Sigmoid colon (tissue), 7 donors: Measurements from ENCODE around the gene FAM53A. TPM values are rescaled to one million over a fixed set of nuclear protein-coding genes. Genes with fewer than 3 reads are reported as not detected.

ENCODE experiments used
- DNase-seq: peaks from one replicate; pipeline ENCODE4 v3.0.0-alpha.2; 2019
- H3K27ac ChIP-seq, 4 donors: fragments of 200-600 bp; sonication (generic); one replicate each; pipeline ENCODE4 v1.5.1; 2016 to 2019; ENCODE audit warnings: mild to moderate bottlenecking in 1 of 4
- H3K27me3 ChIP-seq, 3 donors: fragments of 200-600 bp; sonication (generic); one replicate each; pipeline ENCODE4 v1.5.1; 2019; ENCODE audit warnings: mild to moderate bottlenecking in 1 of 3
- H3K36me3 ChIP-seq, 4 donors: fragments of 200-600 bp; sonication (generic); one replicate each; pipeline ENCODE4 v1.5.1; 2016 to 2019
- H3K4me1 ChIP-seq, 4 donors: fragments of 200-600 bp; sonication (generic); one replicate each; pipeline ENCODE4 v1.5.1; 2017 to 2019
- H3K4me3 ChIP-seq, 4 donors: fragments of 200-600 bp; sonication (generic); one replicate each; pipeline ENCODE4 v1.5.1; 2017 to 2019; ENCODE audit warnings: mild to moderate bottlenecking in 2 of 4, moderate library complexity in 1 of 4
- H3K9me3 ChIP-seq, 4 donors: fragments of 200-600 bp in 3 of 4; sonication (generic) in 3 of 4; one replicate each; pipeline versions ENCODE4 v1.5.1 to v1.6.1; 2013 to 2019
- EP300 ChIP-seq, 4 donors: sonication (generic); formaldehyde crosslinking; IDR thresholded peaks; one replicate each; pipeline ENCODE4 v1.6.1; 2017; ENCODE audit warnings: antibody characterized with exemption in 4 of 4
- POLR2A ChIP-seq, 2 donors: fragments of 450-650 bp; IDR thresholded peaks; one replicate each; pipeline ENCODE4 v1.6.1; 2016; ENCODE audit warnings: antibody characterized with exemption in 2 of 2, mild to moderate bottlenecking in 2 of 2, moderate library complexity in 2 of 2
- POLR2AphosphoS5 ChIP-seq, 4 donors: sonication (generic); formaldehyde crosslinking; IDR thresholded peaks; one replicate each; pipeline ENCODE4 v1.6.1; 2017; ENCODE audit warnings: antibody characterized with exemption in 4 of 4
- WGBS, 2 donors: extraction: QIAGEN DNeasy Blood & Tissue Kit; methylation state at CpG; one replicate each; pipeline ENCODE4 v1.1.7; 2013; 5-methylcytosine and 5-hydroxymethylcytosine counted together
- intact Hi-C: fragments of 100-400 bp; cut with DNase I; formaldehyde crosslinking; loops from one replicate; pipeline ENCODE4 v1.15.1; 2023
- polyA plus RNA-seq, 3 donors: library from polyadenylated mRNA; stranded (reverse); fragments of 200-250 nt; gene quantifications; one replicate each; pipeline ENCODE4 v1.2.3, GENCODE V29; 2013
- total RNA-seq, 4 donors: library from RNA; depleted of rRNA; stranded (reverse); fragments of >200 nt; gene quantifications; one replicate each; pipeline ENCODE4 v1.1.0, GENCODE V29; 2016
- TF ChIP-seq, protein P1 (sequence below), 4 experiments: fragments of 450-650 bp in 3 of 4; fragments of 200-600 bp in 1 of 4; IDR thresholded peaks; one replicate each; pipeline ENCODE4 v1.5.1; 2016 to 2019; ENCODE audit warnings: antibody characterized with exemption in 4 of 4, mild to moderate bottlenecking in 3 of 4, moderate library complexity in 2 of 4
- donor health status: healthy with polysubstance abuse.
- donor health status: Bipolar disorder and iron deficiency.
- donor health status: healthy.

FAM53A gene
- total and polyA plus RNA-seq, 7 donors, result 0.23 to 4.1 (median 1.4) TPM

DNA sequence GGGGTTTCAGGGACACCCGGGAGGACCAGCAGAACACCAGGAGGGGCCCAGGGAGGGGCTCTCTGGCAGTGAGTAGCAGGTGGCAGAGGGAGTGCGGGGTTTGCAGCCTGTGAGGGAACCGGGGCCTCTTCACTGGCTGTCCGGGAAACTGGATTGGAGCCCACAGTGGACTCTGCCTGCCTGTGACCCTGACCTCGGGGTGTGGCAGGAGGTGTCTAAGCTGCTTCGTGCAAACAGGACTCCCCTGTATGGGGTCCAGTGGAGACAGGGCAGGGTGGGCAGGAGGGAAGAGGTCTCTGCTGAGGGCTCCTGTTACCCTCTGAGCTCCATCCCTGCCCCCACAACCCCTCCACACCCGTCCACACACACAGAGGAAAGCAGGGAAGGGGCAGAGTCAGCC lies 50.1 kb downstream of the FAM53A start:
- TF ChIP-seq EP300 (IDR thresholded peaks at IDR 0.05) (no peak), POLR2AphosphoS5 (IDR thresholded peaks at IDR 0.05) (no peak), POLR2A (IDR thresholded peaks at IDR 0.05) (no peak)
- TF ChIP-seq, protein P1, sequence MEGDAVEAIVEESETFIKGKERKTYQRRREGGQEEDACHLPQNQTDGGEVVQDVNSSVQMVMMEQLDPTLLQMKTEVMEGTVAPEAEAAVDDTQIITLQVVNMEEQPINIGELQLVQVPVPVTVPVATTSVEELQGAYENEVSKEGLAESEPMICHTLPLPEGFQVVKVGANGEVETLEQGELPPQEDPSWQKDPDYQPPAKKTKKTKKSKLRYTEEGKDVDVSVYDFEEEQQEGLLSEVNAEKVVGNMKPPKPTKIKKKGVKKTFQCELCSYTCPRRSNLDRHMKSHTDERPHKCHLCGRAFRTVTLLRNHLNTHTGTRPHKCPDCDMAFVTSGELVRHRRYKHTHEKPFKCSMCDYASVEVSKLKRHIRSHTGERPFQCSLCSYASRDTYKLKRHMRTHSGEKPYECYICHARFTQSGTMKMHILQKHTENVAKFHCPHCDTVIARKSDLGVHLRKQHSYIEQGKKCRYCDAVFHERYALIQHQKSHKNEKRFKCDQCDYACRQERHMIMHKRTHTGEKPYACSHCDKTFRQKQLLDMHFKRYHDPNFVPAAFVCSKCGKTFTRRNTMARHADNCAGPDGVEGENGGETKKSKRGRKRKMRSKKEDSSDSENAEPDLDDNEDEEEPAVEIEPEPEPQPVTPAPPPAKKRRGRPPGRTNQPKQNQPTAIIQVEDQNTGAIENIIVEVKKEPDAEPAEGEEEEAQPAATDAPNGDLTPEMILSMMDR (IDR thresholded peaks at IDR 0.05), result no peak
- DNase-seq, result no peak
- intact Hi-C loops, result no loop called here
- Histone ChIP-seq H3K27ac (no peak overlapping the region), H3K36me3 (no peaks in the 10 kb centered on the region), H3K27me3 (no peaks in the 10 kb centered on the region), H3K9me3 (peaks cover 0 to 2% (median 0%) of the 10 kb centered on the region in 4 donors), H3K4me1 (peaks cover 0 to 5% (median 0%) of the 10 kb centered on the region in 4 donors), H3K4me3 (no peak overlapping the region)
- WGBS, 2 donors, result 17 to 53% methylated on average over 7 of the region's 7 CpGs

DNA sequence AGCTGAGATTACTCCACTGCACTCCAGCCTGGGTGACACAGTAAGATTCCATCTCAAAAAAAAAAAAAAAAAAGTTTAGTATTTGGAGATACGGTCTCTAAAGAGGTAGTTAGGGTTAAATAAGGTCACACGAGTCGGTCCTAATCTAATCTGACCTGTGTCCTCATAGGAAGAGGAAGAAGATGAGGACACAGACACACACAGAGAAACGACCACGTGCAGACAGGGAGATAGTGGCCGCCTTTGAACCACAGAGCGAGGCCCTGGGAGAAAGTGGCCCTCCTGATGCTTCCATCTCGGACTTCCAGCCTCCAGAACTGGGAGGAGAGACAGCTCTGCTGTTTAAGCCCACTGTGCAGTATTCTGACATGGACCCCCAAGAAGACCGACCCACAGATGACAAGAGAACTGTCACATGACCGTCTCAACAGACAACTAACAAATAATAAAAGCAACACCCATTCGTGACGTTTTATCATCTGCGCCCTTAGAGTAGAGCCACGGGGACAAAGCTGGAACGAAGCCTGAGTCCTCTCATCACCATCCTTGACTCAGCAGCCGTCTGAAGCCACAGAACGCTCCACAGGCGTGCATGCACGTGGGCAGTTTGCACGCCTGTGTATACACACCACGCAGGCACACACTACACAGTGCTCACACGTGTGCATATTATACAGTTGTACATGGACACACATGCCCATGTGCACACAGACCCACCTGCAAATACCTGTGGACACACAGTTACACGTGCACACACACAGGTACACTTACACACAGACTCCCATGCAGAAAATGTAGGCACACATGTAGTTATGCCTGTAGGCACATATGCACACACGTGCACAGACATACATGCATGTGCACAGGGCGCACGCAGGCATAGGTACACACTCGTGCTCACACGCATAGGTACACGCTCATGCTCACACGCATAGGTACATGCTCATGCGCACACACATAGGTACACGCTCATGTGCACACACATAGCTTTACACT lies 51.7 kb downstream of the FAM53A start:
- 71 to 86% methylated on average over 32 of the region's 32 CpGs for WGBS, 2 donors
- peaks cover 0 to 5% (median 0%) of the 10 kb centered on the region in 4 donors for H3K4me1 ChIP-seq
- no peak for DNase-seq
- no peak overlapping the region for H3K27ac ChIP-seq
- H3K4me3 ChIP-seq, result no peak overlapping the region
- no peaks in the 10 kb centered on the region for H3K27me3 ChIP-seq
- TF ChIP-seq POLR2A (IDR thresholded peaks at IDR 0.05) (no peak), EP300 (IDR thresholded peaks at IDR 0.05) (no peak), POLR2AphosphoS5 (IDR thresholded peaks at IDR 0.05) (no peak)
- TF ChIP-seq, protein P1 (IDR thresholded peaks at IDR 0.05), result no peak
- H3K36me3 ChIP-seq, result no peaks in the 10 kb centered on the region
- intact Hi-C loops, result no loop called here
- peaks cover 0 to 2% (median 0%) of the 10 kb centered on the region in 4 donors for H3K9me3 ChIP-seq

DNA sequence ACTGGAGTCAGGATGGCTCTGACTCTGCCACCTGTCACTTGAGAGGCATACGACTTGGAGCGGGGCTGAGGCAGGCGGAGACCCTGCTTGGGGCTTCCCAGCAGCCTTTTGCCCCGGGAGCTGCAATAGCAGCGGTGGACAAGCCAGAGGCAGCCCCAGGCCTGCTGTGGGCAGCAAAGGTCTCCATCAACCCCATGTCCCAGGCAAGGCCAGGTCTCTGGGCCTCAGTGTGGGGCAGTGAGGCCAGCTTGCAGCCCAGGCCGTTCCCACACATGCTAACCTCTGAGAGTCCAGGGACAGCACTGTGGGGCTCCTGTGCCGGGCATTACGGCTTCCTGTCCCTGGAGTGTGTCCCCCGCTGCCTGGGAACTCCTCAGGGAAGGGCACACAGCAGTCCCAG lies 53.0 kb downstream of the FAM53A start:
- Histone ChIP-seq H3K27me3 (no peaks in the 10 kb centered on the region), H3K27ac (no peak overlapping the region), H3K9me3 (peaks cover 0 to 2% (median 0%) of the 10 kb centered on the region in 4 donors), H3K36me3 (no peaks in the 10 kb centered on the region), H3K4me3 (no peak overlapping the region), H3K4me1 (peaks cover 0 to 5% (median 0%) of the 10 kb centered on the region in 4 donors)
- TF ChIP-seq EP300 (IDR thresholded peaks at IDR 0.05) (no peak), POLR2AphosphoS5 (IDR thresholded peaks at IDR 0.05) (no peak), POLR2A (IDR thresholded peaks at IDR 0.05) (no peak)
- TF ChIP-seq, protein P1 (IDR thresholded peaks at IDR 0.05), result no peak
- intact Hi-C loops, result loop anchor here (2.0 kb wide), 1 partner anchor 274 kb away; no protein-coding TSS in a partner anchor
- no peak for DNase-seq
- WGBS, 2 donors, result 86 to 87% methylated on average over 9 of the region's 9 CpGs

GRCh38 chr4:1630266-1630665 lies 53.8 kb downstream of the FAM53A start:
- no peak overlapping the region for H3K4me3 ChIP-seq
- H3K27ac ChIP-seq, result no peak overlapping the region
- peaks cover 0 to 2% (median 0%) of the 10 kb centered on the region in 4 donors for H3K9me3 ChIP-seq
- WGBS, 2 donors, result 92 to 95% methylated on average over 19 of the region's 19 CpGs
- intact Hi-C loops, result loop anchor here (2.0 kb wide), 1 partner anchor 273 kb away; no protein-coding TSS in a partner anchor
- no peak for TF ChIP-seq POLR2A (IDR thresholded peaks at IDR 0.05)
- TF ChIP-seq, protein P1 (IDR thresholded peaks at IDR 0.05), result no peak
- TF ChIP-seq EP300 (IDR thresholded peaks at IDR 0.05), result no peak
- no peak for TF ChIP-seq POLR2AphosphoS5 (IDR thresholded peaks at IDR 0.05)
- no peaks in the 10 kb centered on the region for H3K27me3 ChIP-seq
- H3K36me3 ChIP-seq, result no peaks in the 10 kb centered on the region
- DNase-seq, result no peak
- peaks cover 0 to 5% (median 0%) of the 10 kb centered on the region in 4 donors for H3K4me1 ChIP-seq
